NCI-H345 treated with DMSO at 0.1 percent for 48 hours (cell line): ENCODE measurements around the gene TOP3A.

ENCODE experiments used
- DNase-seq: peaks from one replicate; lab custom pipeline; 2025; ENCODE audit not compliant: unreplicated experiment; lab: John Stamatoyannopoulos, UW

Gene TOP3A

GRCh38 chr17:18280766-18281371, 33.9 kb downstream of the TOP3A start:
- DNase-seq: peak; percentile 39

DNA sequence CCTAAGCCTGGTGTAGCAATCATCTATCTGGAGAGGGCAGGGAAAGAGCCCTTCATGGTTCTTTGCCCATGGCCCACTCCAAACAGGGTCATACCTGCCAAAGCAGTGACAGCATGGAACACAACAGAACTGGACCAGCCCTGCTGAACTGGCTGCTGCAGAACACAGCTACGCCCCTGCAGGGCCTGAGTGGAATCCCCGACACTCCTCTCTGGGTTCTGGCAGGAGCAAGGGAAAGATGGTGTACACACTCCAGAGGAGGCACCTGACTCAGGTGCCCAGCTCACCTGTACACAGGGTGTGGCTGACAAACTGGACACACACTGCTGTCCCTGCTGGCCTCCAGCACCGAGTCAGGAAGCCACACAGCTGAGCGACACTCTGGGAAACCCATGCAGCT, 34.5 kb downstream of the TOP3A start:
- DNase-seq: no peak

GRCh38 chr17:18278867-18279266, 35.9 kb downstream of the TOP3A start:
- no peak for DNase-seq

- no peak for DNase-seq
Observed at GRCh38 chr17:18277076-18277475, 37.7 kb downstream of the TOP3A start.

DNA sequence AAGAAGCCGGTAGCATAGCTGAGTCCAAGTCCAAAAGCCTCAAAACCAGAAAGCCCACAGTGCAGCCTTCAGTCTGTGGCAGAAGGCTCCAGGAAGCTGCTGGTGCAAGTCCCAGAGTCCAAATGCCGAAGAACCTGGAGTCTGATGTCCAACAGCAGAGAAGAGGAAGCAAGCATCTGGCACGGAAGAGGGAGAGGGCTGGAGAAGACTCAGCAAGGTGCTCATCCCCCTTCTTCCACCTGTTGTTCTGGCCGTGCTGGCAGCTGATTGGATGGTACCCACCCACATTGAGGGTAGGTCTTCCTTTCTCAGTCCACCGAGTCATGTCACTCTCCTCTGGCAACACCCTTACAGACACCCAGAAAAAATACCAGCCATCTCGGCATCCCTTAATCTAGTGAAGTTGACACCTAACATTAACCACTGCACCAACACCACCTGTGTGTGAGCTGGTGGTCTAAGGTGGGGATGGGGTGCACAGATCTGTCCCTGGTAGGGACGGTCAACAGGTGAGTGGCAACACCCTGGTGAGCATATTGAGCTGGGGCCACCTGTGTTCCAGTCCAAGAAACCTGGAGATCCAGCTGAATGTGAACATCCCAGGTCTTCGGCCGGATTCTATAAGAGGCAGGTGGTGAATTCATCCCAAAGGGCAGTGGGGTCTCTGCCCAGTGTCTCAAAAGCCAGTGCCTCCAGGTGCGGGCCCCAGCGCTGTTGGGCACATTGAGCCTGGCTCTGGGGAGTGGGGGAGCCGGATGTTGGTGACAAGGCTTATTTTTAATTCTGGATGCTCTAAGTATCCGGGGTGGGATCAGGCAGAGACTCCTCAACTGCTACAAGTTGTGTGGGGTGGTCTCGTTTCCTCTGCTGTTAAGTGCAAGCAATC, 44.5 kb downstream of the TOP3A start:
- no peak for DNase-seq

- no peak for DNase-seq
Observed at GRCh38 chr17:18267927-18268711, 46.7 kb downstream of the TOP3A start.

DNA sequence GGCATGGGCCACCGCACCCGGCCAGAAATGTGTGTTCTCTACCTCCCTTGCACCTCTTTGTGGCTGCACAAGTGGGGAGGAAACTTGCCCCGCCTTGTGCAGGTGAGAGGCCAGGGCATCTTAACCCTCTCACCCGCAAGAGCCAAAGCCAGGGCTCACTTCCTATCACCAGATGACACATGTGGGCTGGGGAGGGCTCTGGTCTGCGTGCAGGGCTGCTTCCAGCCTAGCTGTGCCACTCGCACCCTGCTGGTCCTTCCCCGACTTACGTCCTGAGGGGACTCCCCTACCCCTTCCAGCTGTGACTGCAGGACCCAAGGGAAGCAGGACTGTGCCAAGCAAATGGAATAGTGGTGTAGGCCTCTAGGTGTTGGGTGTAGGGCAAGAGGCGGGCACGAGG, 47.4 kb downstream of the TOP3A start:
- no peak for DNase-seq

DNA sequence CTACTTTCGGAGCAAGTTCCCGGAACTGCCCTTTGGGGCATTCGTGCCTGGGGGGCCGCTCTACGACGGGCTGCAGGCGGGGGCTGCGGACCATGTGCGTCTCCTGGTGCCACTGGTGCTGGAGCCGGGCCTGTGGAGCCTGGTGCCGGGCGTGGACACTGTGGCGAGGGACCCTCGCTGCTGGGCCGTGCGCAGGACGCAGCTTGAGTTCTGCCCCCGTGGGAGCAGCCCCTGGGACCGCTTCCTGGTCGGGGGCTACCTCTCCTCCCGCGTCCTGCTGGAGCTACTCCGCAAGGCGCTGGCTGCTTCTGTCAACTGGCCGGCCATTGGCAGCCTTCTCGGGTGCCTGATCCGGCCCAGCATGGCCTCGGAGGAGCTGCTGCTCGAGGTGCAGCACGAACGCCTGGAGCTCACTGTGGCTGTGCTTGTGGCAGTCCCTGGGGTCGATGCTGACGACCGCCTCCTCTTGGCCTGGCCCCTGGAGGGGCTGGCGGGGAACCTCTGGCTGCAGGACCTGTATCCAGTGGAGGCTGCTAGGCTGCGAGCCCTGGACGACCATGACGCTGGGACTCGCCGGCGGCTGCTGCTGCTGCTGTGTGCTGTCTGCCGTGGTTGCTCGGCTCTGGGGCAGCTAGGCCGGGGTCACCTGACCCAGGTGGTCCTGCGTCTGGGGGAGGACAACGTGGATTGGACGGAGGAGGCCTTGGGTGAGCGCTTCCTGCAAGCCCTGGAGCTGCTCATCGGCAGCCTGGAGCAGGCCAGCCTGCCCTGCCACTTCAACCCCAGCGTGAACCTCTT, 50.7 kb downstream of the TOP3A start:
- DNase-seq: no peak

- no peak for DNase-seq
Observed at GRCh38 chr17:18262641-18263040, 52.2 kb downstream of the TOP3A start.

- no peak for DNase-seq
Observed at GRCh38 chr17:18262111-18262510, 52.7 kb downstream of the TOP3A start.

DNA sequence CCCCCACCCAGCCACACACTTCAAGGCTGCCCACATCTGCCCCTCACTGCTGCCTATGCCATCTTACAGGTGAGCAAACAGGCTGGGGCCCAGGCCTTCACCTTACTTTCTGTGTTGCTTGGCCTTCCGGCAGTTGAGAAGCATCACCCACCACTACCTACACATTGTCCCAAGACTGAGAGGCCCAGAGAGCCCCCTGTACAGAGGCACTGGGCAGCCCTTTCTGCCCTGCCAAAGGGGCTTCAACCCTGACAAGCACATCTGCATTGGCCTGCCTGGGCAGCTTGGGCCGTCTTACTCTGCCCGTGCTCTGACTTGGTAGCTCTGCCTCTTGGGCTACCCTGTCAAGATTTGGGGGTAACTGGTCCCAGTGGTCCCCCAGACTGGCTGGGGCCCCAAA, 53.1 kb downstream of the TOP3A start:
- DNase-seq: no peak

DNA sequence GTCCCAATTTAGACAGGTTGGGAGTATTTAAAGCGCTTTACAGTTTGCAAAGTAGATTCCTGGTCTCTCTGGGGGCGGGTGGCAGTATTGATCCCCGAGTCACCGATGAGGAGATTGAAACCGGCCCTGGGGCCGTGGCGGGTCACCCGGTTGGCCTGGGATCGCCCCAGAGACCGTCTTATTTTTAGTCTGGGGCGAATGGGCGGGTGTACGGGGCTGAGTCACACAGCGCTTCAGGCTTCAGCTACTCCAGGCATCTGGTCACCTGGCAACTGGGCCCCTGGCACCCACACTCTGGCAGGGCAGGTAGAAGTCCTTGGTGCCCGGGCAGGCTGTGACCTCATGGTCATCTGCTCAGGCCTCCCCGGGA, 53.7 kb downstream of the TOP3A start:
- no peak for DNase-seq

DNA sequence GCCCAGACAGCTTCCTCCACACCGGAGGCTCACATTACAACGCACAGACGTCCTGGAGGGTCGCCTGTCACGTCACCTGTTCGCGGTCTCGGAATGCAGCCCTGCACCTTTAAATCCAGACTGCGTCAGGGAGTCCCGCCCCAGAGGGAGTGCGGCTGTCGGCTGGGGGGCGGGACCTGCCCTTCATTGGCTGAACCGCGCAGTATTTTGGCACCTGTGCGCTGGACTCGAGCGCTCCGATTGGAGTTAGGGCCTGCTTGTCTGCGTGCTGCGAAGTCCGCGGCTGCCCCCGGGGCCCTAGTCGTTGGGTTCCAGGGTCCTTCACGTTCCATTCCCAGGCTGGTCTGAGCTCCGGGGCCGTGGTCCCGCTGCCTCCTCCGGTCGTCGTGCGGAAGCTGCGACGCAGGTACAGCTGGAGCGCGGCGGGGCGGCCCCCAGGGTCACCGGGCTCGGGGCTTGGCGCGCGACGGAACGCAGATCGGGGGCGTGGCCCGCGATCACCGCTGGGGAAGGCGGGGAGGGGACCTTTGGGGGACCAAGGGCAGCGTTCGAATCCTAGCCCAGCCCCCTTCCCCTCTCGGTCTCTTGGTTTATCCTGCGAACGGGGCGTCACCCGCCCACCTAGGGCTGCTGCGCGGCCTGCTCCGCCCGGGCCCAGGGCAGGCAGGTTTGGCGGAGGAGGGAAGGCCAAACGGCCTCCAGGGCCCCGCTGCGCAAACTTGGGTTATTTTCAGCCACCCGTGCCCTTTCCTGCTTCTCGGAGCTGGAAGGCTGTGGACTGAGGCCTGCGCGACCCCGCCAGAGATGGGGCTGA, 54.3 kb downstream of the TOP3A start, which contains the start of gene MIEF2:
Gene MIEF2, plus strand, starts transcription at position 331 of the 814 bp plus-strand sequence. CDS start 2,059 bp downstream, outside the sequence.
- DNase-seq: peak; percentile 81

DNA sequence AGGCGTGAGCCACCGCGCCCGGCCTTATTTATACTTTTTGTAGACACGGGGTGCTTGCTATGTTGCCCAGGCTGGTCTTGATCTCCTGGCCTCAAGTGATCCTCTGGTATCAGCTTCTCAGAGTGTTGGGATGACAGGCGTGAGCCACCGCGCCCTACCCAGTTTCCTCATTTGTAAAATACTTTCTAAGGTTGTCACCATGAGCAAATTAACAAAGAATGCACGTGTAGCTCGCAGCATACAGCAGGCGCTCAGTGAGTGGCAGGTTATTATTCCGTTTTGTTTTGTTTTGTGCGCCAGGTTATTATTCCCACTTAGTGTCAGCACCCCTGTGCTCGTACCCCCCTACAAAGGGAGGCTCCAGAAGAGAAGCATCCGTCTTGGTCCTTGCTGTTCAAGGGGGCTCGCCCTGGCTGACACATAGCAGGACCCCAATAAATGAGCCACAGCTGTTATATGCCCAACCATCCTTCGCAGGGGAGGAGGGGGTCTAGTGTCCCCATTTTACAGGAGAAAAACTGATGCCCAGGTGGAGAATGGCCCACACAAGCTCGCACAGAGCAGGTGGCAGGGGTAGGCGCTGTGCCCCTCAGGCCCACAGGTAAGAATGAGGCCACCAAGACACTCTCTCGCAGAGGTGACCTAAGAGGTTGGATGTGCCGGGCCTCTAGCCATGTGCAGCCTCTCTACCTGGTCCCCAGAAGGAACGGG, 55.0 kb downstream of the TOP3A start:
- no peak for DNase-seq

DNA sequence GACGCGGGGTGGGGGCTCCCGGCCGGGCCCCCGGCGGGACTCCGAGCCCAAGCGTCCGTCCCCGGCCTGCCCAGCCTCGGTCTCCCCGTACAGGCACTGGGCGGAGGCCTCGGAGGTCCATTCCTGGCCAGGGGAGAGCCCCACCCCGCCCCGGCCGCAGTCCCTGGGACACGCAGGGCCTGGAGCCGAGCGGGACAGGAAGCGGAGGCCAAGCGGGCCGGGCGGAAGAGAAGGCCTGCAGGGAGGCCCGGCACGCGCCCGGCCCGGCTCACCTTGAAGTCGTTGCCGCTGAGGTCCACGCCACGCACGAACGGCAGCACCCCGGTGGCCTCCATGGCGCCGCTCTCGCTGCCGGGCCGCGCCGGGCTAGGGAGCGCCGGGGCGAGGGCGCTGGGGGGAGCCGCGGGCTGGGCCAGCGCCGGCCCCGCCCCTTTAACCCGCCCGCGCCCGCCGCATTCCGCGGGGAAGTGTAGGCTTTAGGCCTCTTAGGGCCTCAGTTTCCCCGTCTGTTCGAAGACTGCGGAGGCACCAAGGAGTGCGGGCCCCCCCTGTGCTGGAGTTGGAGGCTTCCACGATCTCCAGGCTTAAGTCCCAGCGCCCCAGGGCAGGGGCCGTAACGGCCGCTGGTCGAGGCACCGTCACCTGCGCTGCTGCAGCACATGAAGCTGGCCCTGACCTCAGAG, 56.3 kb downstream of the TOP3A start, which contains the start of gene FLII:
Gene FLII, minus strand, starts transcription at position 383 of the 683 bp plus-strand sequence. Its CDS starts 48 bp downstream, at position 335.
- DNase-seq: no peak

GRCh38 chr17:18257982-18258355, 56.8 kb downstream of the TOP3A start:
- DNase-seq: no peak

DNA sequence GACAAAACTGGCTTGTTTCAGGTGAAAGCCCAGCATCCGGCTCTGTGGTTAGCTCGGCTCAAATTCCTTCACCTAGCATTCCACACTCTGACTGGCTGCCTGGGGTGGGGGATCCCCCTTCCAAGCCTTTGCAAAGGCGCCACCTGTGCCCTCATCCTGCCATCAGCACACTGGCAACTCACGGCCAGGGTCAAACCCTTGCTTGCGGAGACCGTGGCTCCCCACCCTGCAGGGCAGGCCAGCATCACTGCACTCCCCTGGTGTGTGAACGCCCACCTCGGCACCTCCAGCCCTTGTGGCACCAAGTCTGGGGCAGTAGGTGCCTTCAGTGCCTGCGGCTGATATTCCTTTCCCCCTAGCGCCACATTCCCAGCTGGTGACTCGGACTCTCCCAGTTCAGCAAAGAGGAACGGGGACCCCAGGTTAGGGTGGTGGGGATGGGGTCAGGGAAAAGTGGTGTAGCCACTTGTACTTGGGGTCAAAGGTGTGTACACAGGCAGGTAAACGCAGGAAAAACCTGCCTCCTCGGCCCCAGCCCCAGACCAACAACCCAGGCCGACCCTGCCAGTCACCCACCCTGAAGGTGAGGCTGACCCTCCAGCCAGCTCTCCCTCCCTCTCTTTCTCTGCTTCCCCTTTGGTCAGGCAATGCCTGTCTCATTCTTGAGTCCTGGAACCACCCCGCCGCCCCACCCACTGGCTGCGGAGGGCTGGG, 57.4 kb downstream of the TOP3A start:
- DNase-seq: no peak

DNA sequence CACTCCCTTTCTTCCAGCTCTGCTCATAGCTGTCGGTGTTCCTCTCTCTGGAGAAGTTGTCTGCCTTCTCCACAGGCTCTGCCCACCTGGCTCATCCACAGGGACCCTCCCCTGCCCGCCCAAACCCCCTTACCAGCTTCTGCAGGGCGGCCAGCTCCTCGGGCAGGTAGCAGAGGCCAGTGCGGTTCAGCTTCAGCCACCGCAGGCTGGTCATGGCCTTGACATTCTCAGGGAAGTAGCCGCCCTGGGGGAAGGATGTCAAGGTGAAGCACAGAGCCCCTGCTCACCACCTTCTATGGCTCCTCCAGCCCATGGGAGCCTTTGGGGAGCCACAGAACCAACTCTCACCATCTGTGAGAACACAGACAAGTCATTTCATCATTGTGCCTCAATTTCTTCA, 58.0 kb downstream of the TOP3A start:
- DNase-seq: no peak
